ENCODE results near the gene NUP58. TPM values are rescaled to one million over a fixed set of nuclear protein-coding genes. Genes with fewer than 3 reads are reported as not detected.
"Not testable (repeated sequence)": the region's sequence is repeated elsewhere in the genome, so short reads cannot be mapped to it uniquely, and the experiment has no call there.

The NUP58 gene
- total RNA-seq, 2 donors from 2014 or later: 40.7 to 52.4 TPM

DNA sequence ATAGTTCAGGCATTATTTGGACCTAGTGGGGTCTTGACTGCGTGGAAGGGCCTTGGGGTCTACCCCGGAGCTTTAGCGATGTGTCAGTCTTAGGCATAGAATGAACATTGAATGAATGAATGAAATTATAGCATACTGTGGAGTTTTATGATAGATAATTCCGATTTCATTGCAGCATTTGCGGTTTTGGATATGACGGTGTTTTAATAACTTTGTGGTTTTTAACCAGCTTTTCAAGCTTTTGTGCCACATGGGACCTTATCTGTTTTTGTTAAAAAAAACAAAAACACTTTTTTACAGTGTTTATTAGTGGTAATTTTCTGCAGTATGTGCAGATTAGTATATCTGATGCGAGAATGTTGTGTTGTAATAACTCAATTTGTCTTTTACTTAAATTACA lies 696 bp downstream of the NUP58 start:
- peak overlapping the region; percentile 76 to 87 for H3K9ac ChIP-seq (ENCODE audit: low read depth in 2 of 2, low read length in 2 of 2)
- H3K36me3 ChIP-seq: no peaks in the 10 kb centered on the region
- peak overlapping the region; percentile 78 for H3K27ac ChIP-seq
- H3K9me3 ChIP-seq: no peaks in the 10 kb centered on the region
- TF ChIP-seq, protein P1, sequence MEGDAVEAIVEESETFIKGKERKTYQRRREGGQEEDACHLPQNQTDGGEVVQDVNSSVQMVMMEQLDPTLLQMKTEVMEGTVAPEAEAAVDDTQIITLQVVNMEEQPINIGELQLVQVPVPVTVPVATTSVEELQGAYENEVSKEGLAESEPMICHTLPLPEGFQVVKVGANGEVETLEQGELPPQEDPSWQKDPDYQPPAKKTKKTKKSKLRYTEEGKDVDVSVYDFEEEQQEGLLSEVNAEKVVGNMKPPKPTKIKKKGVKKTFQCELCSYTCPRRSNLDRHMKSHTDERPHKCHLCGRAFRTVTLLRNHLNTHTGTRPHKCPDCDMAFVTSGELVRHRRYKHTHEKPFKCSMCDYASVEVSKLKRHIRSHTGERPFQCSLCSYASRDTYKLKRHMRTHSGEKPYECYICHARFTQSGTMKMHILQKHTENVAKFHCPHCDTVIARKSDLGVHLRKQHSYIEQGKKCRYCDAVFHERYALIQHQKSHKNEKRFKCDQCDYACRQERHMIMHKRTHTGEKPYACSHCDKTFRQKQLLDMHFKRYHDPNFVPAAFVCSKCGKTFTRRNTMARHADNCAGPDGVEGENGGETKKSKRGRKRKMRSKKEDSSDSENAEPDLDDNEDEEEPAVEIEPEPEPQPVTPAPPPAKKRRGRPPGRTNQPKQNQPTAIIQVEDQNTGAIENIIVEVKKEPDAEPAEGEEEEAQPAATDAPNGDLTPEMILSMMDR (IDR thresholded peaks at IDR 0.05): no peak
- H3K4me1 ChIP-seq: no peaks in the 10 kb centered on the region
- peak overlapping the region; percentile 62 for H3K4me3 ChIP-seq
- no peak for DNase-seq
- H3K27me3 ChIP-seq: no peaks in the 10 kb centered on the region
- intact Hi-C loops (cut with DNase I): no loop called here

DNA sequence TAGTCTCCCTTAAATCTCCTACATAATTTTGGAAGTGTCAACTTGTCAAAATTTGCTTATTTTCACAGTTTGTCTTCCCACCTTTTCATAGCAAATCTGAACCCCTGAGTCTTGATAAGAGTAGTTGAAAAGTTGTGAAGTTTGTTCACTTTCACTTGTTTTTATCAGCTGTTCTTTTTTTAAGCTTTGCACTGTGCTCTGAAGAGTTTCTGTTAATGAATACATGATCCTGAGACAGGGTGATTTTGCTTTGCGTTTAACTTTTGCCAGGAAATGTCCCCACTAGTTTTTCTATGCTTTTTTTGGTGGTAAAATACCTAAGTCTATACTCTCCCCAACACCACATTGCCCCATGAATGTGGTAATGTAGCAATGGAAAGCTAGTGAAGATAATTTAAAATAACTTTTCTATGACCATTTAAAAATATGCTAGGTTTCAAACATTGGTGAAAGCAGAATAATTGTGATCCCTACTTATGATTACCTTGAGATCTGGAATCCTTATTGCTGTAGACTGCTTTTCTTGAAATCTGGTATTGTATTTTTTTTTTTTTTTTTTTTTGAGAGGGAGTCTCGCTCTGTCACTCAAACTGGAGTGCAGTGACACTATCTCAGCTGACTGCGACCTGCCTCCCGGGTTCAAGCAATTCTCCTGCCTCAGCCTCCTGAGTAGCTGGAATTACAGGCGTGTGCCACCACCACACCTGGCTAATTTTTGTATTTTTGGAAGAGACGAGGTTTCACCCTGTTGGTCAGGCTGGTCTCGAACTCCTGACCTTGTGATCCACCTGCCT lies 5.4 kb downstream of the NUP58 start:
- no peaks in the 10 kb centered on the region for H3K4me1 ChIP-seq
- H3K27ac ChIP-seq: no peak overlapping the region
- TF ChIP-seq, protein P1 (IDR thresholded peaks at IDR 0.05): no peak
- intact Hi-C loops (cut with DNase I): no loop called here
- no peaks in the 10 kb centered on the region for H3K36me3 ChIP-seq
- no peak for DNase-seq
- H3K9me3 ChIP-seq: no peaks in the 10 kb centered on the region
- H3K27me3 ChIP-seq: no peaks in the 10 kb centered on the region
- H3K9ac ChIP-seq (ENCODE audit: low read depth in 2 of 2, low read length in 2 of 2): no peak overlapping the region
- no peak overlapping the region for H3K4me3 ChIP-seq

DNA sequence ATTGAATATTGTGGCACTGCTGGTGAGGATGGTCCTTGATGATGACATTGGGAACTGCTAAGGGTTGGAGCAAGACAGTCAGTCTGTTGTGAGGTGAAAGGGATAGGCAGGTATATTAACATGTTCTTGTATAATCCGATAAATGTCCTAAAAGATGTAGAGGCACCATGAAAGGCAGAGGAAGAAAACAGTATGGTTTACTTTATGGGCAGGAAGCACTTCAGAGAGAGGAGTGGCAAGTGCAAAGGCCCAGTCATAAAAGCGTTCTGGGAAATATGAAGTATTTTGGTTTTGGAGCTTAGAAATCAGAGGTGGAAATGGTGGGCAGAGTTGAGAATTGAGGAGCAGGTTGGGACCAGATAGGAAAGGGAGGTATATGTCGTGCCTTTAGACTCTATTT lies 9.5 kb downstream of the NUP58 start:
- no peak overlapping the region for H3K27ac ChIP-seq
- H3K9ac ChIP-seq (ENCODE audit: low read depth in 2 of 2, low read length in 2 of 2): no peak overlapping the region
- TF ChIP-seq, protein P1 (IDR thresholded peaks at IDR 0.05): no peak
- H3K4me1 ChIP-seq: no peaks in the 10 kb centered on the region
- H3K27me3 ChIP-seq: no peaks in the 10 kb centered on the region
- no peaks in the 10 kb centered on the region for H3K9me3 ChIP-seq
- no peak for DNase-seq
- peaks cover 7% of the 10 kb centered on the region for H3K36me3 ChIP-seq
- no peak overlapping the region for H3K4me3 ChIP-seq
- intact Hi-C loops (cut with DNase I): no loop called here

DNA sequence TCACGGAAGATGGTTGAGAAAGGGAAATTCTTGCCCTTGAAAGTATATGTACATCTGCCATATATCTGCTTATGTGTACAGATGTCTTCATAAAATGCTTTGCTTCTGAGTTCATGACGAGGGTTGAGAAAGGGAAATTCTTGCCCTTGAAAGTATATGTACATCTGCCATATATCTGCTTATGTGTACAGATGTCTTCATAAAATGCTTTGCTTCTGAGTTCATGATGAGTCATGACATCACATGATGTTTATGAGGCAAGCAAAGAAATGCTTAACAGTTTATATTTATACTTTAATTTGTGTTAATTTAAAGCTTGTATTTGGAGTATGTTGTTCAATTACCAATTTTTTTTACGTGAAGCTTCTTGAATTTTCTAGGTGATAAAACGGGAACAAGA lies 17.5 kb downstream of the NUP58 start:
- H3K4me1 ChIP-seq; H3K27me3 ChIP-seq; DNase-seq; H3K27ac ChIP-seq; H3K36me3 ChIP-seq; H3K4me3 ChIP-seq; H3K9ac ChIP-seq (ENCODE audit: low read depth in 2 of 2, low read length in 2 of 2); H3K9me3 ChIP-seq; intact Hi-C loops (cut with DNase I): not testable (repeated sequence)

DNA sequence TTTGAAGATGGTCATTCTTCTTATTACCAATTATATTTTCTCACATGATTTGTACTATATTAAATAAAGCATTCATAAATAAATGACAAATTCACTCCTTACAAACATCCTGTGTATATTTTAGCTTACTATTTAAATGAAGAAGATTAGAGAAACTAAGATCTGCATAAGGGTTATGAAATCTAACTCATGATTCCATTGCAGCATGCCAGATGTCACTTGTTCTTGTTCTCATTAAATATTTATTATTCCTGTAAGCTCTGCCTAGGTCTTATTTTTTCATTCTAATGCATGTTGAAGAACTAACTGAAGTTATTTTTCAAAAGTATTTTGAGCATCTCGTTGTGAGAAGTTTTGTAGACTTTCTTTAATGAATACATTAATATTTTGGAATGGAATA lies 18.3 kb downstream of the NUP58 start:
- no peaks in the 10 kb centered on the region for H3K9me3 ChIP-seq
- no peaks in the 10 kb centered on the region for H3K27me3 ChIP-seq
- no peaks in the 10 kb centered on the region for H3K4me1 ChIP-seq
- no peak overlapping the region for H3K9ac ChIP-seq (ENCODE audit: low read depth in 2 of 2, low read length in 2 of 2)
- H3K36me3 ChIP-seq: peaks cover under 1% of the 10 kb centered on the region
- intact Hi-C loops (cut with DNase I): no loop called here
- DNase-seq: no peak
- TF ChIP-seq, protein P1 (IDR thresholded peaks at IDR 0.05): no peak
- no peak overlapping the region for H3K27ac ChIP-seq
- no peak overlapping the region for H3K4me3 ChIP-seq

DNA sequence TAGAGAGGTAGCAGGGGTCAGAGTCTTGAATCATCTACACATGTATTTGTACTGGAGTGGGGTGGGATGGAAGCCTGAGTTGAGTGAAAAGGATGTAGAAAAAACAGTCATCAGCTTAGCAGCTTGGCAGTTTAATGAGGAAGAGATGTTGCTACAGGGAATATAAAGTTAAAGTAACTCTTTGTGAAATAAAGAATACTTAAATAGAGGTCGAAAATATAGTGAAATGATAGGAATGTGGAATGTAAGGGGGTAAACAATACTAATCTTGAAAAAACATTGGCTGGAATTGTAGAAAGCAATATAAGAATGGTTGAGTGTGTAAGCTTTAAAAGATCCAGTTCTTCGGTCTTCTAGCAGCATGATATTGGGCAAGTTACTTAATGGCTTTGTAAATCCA lies 22.7 kb downstream of the NUP58 start:
- DNase-seq: no peak
- H3K27me3 ChIP-seq: no peaks in the 10 kb centered on the region
- H3K27ac ChIP-seq: no peak overlapping the region
- no peaks in the 10 kb centered on the region for H3K9me3 ChIP-seq
- peaks cover 6% of the 10 kb centered on the region for H3K36me3 ChIP-seq
- no peak overlapping the region for H3K4me3 ChIP-seq
- H3K4me1 ChIP-seq: no peaks in the 10 kb centered on the region
- TF ChIP-seq, protein P1 (IDR thresholded peaks at IDR 0.05): no peak
- intact Hi-C loops (cut with DNase I): no loop called here
- no peak overlapping the region for H3K9ac ChIP-seq (ENCODE audit: low read depth in 2 of 2, low read length in 2 of 2)
